GM23338 (cell line): ENCODE measurements around the gene GOSR1. TPM values are rescaled to one million over a fixed set of nuclear protein-coding genes. Genes with fewer than 3 reads are reported as not detected.
"Not testable (repeated sequence)": the region's sequence is repeated elsewhere in the genome, so short reads cannot be mapped to it uniquely, and the experiment has no call there.

Experiments
- ATAC-seq: fragments of 200-7000 bp; cut with Tn5 transposase; 3 replicates; pipeline ENCODE4 v1.9.1; 2020
- DNase-seq: peaks from one replicate; pipeline ENCODE4 v3.0.0-alpha.2; 2015; ENCODE audit warnings: low spot score
- H2AFZ ChIP-seq: fragments of 200-600 bp; sonication (generic); 2 replicates; pipeline ENCODE4 v1.8.0; 2016; ENCODE audit warnings: antibody characterized with exemption, mild to moderate bottlenecking, moderate library complexity
- H3F3A ChIP-seq: fragments of 200-600 bp; sonication (generic); replicated peaks from 2 replicates; pipeline ENCODE4 v1.8.0; 2017; ENCODE audit warnings: antibody characterized with exemption, mixed run types, low read depth
- H3K27ac ChIP-seq: fragments of 200-600 bp; sonication (generic); 2 replicates; pipeline ENCODE4 v1.6.1; 2016; ENCODE audit warnings: low read depth
- H3K27me3 ChIP-seq: fragments of 200-600 bp; sonication (generic); 2 replicates; pipeline ENCODE4 v1.8.0; 2016; ENCODE audit warnings: mild to moderate bottlenecking, mixed run types, moderate library complexity; ENCODE audit not compliant: insufficient read depth
- H3K36me3 ChIP-seq: fragments of 200-600 bp; sonication (generic); 2 replicates; pipeline ENCODE4 v1.8.0; 2016; ENCODE audit warnings: mild to moderate bottlenecking; ENCODE audit not compliant: insufficient read depth
- H3K4me1 ChIP-seq: fragments of 200-600 bp; sonication (generic); 2 replicates; pipeline ENCODE4 v1.8.0; 2016; ENCODE audit warnings: mild to moderate bottlenecking, moderate library complexity; ENCODE audit not compliant: insufficient read depth
- H3K4me2 ChIP-seq: fragments of 200-600 bp; sonication (generic); 2 replicates; pipeline ENCODE4 v1.7.1; 2017; ENCODE audit warnings: mixed run types
- H3K4me3 ChIP-seq: fragments of 200-600 bp; sonication (generic); 2 replicates; pipeline ENCODE4 v1.6.1; 2016; ENCODE audit warnings: mixed run types
- H3K79me2 ChIP-seq: fragments of 200-600 bp; sonication (generic); replicated peaks from 2 replicates; pipeline ENCODE4 v1.8.0; 2017; ENCODE audit warnings: mild to moderate bottlenecking; ENCODE audit not compliant: insufficient read depth
- H3K9me2 ChIP-seq: fragments of 200-600 bp; sonication (generic); 2 replicates; pipeline ENCODE4 v1.8.0; 2017; ENCODE audit not compliant: insufficient read depth
- H4K20me1 ChIP-seq: fragments of 200-600 bp; sonication (generic); replicated peaks from 2 replicates; pipeline ENCODE4 v1.8.0; 2017; ENCODE audit warnings: mild to moderate bottlenecking; ENCODE audit not compliant: insufficient read depth
- H3K27ac Mint-ChIP-seq: 2 replicates; pipeline ENCODE4 v1.8.0; 2020; ENCODE audit warnings: inconsistent platforms, mild to moderate bottlenecking, moderate library complexity, mixed read lengths
- H3K27me3 Mint-ChIP-seq: 3 replicates; pipeline ENCODE4 v1.8.0; 2022; ENCODE audit warnings: low read depth, mild to moderate bottlenecking, moderate library complexity, mixed read lengths, inconsistent platforms; ENCODE audit not compliant: insufficient read depth, poor library complexity
- H3K36me3 Mint-ChIP-seq: 3 replicates; pipeline ENCODE4 v1.8.0; 2021; ENCODE audit warnings: low read depth, mild to moderate bottlenecking, inconsistent platforms, moderate library complexity, mixed read lengths
- H3K4me1 Mint-ChIP-seq: 3 replicates; pipeline ENCODE4 v1.8.0; 2020; ENCODE audit warnings: mild to moderate bottlenecking, inconsistent platforms, mixed read lengths
- H3K4me3 Mint-ChIP-seq: 3 replicates; pipeline ENCODE4 v1.8.0; 2021; ENCODE audit warnings: moderate library complexity, mild to moderate bottlenecking, inconsistent platforms, mixed read lengths
- H3K9me3 Mint-ChIP-seq: 3 replicates; pipeline ENCODE4 v1.8.0; 2020; ENCODE audit warnings: moderate library complexity, mild to moderate bottlenecking, inconsistent platforms, mixed read lengths
- CREB1 ChIP-seq: fragments of 250-450 bp; sonication (Bioruptor Pico); IDR thresholded peaks from 2 replicates; pipeline ENCODE4 v1.5.0; 2020; ENCODE audit warnings: low read depth, mild to moderate bottlenecking, moderate library complexity
- EZH2 ChIP-seq: fragments of 200-600 bp; sonication (generic); IDR thresholded peaks from one replicate; pipeline ENCODE4 v1.8.0; 2017; ENCODE audit warnings: antibody characterized with exemption, mild to moderate bottlenecking, low read depth; ENCODE audit not compliant: unreplicated experiment
- EZH2phosphoT487 ChIP-seq: fragments of 200-600 bp; sonication (generic); IDR thresholded peaks from one replicate; pipeline ENCODE4 v1.8.1; 2018; ENCODE audit warnings: antibody characterized with exemption; ENCODE audit not compliant: unreplicated experiment
- JUNB ChIP-seq: IDR thresholded peaks from one replicate; pipeline ENCODE4 v1.6.1; 2016; ENCODE audit warnings: antibody characterized with exemption; ENCODE audit not compliant: unreplicated experiment
- NANOG ChIP-seq: IDR thresholded peaks from 2 replicates; pipeline ENCODE4 v1.6.1; 2016; ENCODE audit warnings: antibody characterized with exemption, borderline replicate concordance
- POLR2AphosphoS5 ChIP-seq: IDR thresholded peaks from 2 replicates; pipeline ENCODE4 v1.6.1; 2016; ENCODE audit warnings: antibody characterized with exemption, low read depth
- STAT1 ChIP-seq: IDR thresholded peaks from one replicate; pipeline ENCODE4 v1.6.1; 2016; ENCODE audit warnings: antibody characterized with exemption; ENCODE audit not compliant: unreplicated experiment
- ZNF114 ChIP-seq: fragments of 250-450 bp; sonication (Bioruptor Pico); IDR thresholded peaks from 2 replicates; pipeline ENCODE4 v1.5.0; 2020; ENCODE audit warnings: mild to moderate bottlenecking, moderate library complexity
- ZNF331 ChIP-seq: fragments of 250-450 bp; sonication (Bioruptor Pico); IDR thresholded peaks from 2 replicates; pipeline ENCODE4 v1.5.0; 2020; ENCODE audit warnings: low read depth, mild to moderate bottlenecking, moderate library complexity
- polyA plus RNA-seq: library from polyadenylated mRNA; unstranded; fragments of >200 nt; fragmentation: Nextera tagmentation; extraction: Ambion mirVana; gene quantifications from 2 replicates; pipeline ENCODE4 v1.2.1, GENCODE V29; 2016
- total RNA-seq: library from RNA; depleted of rRNA; stranded (reverse); fragments of >200 nt; shearing (Covaris generic); gene quantifications from 2 replicates; pipeline ENCODE4 v1.2.3, GENCODE V29; 2014
- TF ChIP-seq, protein P1 (sequence below): fragments of 250-450 bp; sonication (Bioruptor Pico); IDR thresholded peaks from 2 replicates; pipeline ENCODE4 v1.5.0; 2020; ENCODE audit warnings: mild to moderate bottlenecking, moderate library complexity
- TF ChIP-seq, protein P2 (sequence below), 2 experiments: fragments of 200-600 bp in 1 of 2; sonication (generic) in 1 of 2; conservative IDR thresholded peaks; 2 replicates each; pipeline versions ENCODE4 v1.5.1 to v1.6.1; 2016 to 2017; ENCODE audit warnings: antibody characterized with exemption in 2 of 2, low read depth in 2 of 2, mild to moderate bottlenecking in 2 of 2, moderate library complexity in 1 of 2
- TF ChIP-seq, protein P3 (sequence below): IDR thresholded peaks from 2 replicates; pipeline ENCODE4 v1.6.1; 2016; ENCODE audit warnings: antibody characterized with exemption

The GOSR1 gene
- total and polyA plus RNA-seq, 2 experiments from 2014 or later, result 33.4 to 74.1 TPM

DNA sequence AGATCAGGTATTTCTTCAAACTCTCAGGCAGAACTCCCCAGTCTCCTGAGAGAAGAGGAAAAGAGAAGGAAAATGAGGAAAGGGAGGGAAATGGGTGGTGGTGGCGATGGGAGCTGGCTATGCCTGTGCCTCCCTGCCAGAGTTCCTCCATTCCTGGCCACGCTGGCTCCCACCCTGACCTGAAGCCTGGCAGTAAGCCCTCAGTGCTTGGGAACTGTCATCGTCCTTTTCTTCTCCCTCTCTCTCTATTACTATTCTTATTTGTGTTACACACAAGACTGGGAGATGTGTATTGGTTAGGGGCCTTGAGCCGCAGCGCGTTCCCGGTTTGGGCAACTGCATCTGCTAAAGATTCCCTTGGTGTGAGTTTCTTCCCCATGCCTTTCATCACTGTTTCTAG is 44.6 kb downstream of the GOSR1 start (continued):
- TF ChIP-seq CREB1 (CRISPR knock-in tag) (no peak), POLR2AphosphoS5 (no peak), ZNF331 (CRISPR knock-in tag) (no peak)

DNA sequence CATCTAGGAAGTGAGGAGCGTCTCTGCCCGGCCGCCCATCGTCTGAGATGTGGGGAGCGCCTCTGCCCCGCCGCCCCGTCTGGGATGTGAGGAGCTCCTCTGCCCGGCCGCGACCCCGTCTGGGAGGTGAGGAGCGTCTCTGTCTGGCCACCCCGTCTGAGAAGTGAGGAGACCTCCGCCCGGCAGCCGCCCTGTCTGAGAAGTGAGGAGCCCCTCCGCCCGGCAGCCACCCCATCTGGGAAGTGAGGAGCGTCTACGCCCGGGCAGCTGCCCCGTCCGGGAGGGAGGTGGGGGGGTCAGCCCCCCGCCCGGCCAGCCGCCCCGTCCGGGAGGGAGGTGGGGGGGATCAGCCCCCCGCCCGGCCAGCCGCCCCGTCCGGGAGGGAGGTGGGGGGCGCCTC is 46.0 kb downstream of the GOSR1 start:
- not testable (repeated sequence) for H4K20me1 ChIP-seq, H3K4me3 Mint-ChIP-seq, H3K27ac Mint-ChIP-seq, H3K4me2 ChIP-seq, H2AFZ ChIP-seq, ATAC-seq, H3K27me3 Mint-ChIP-seq, H3K27ac ChIP-seq, H3K4me1 Mint-ChIP-seq, DNase-seq, H3K27me3 ChIP-seq, H3F3A ChIP-seq, H3K4me3 ChIP-seq, H3K79me2 ChIP-seq, H3K4me1 ChIP-seq, H3K9me2 ChIP-seq
- Mint-ChIP-seq H3K9me3 (peaks cover 19% of the 10 kb centered on the region), H3K36me3 (peaks cover 49% of the 10 kb centered on the region)
- peaks cover 31% of the 10 kb centered on the region for H3K36me3 ChIP-seq

DNA sequence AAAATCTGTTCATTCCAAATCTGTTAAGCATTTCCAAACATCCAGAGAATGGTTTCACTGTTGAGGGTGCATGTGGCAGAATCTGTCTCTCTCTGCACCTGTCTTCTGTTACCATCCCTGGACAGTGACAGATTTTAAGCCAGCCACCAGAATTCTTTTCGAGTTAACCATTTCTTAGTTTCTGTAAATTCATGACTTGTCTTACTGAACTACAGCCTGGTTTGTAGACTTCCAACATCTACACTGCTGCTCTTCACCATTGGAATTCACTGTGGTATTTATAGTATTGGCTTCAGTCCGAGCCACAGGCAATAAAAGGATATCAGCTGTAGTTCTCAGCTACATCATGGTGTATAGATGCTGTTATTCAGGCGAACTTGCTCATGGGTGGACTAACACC is 47.6 kb downstream of the GOSR1 start:
- Histone ChIP-seq H3K27me3 (no peaks in the 10 kb centered on the region), H3K4me1 (no peaks in the 10 kb centered on the region), H3F3A (no peaks in the 10 kb centered on the region), H3K4me2 (no peak overlapping the region), H4K20me1 (peaks cover 6% of the 10 kb centered on the region; the same call in 1 of the 2 replicates), H3K4me3 (no peak overlapping the region), H2AFZ (no peak overlapping the region), H3K27ac (no peak overlapping the region), H3K79me2 (no peaks in the 10 kb centered on the region), H3K36me3 (peaks cover 29% of the 10 kb centered on the region), H3K9me2 (no peaks in the 10 kb centered on the region)
- peaks cover 7% of the 10 kb centered on the region for H3K27me3 Mint-ChIP-seq
- no peak overlapping the region for H3K4me3 Mint-ChIP-seq
- H3K36me3 Mint-ChIP-seq, result peaks cover 45% of the 10 kb centered on the region
- H3K27ac Mint-ChIP-seq, result no peak overlapping the region
- ATAC-seq, result no peak
- peaks cover 19% of the 10 kb centered on the region for H3K9me3 Mint-ChIP-seq
- DNase-seq, result no peak
- no peaks in the 10 kb centered on the region for H3K4me1 Mint-ChIP-seq
- TF ChIP-seq CREB1 (CRISPR knock-in tag), result no peak
- TF ChIP-seq, protein P1, sequence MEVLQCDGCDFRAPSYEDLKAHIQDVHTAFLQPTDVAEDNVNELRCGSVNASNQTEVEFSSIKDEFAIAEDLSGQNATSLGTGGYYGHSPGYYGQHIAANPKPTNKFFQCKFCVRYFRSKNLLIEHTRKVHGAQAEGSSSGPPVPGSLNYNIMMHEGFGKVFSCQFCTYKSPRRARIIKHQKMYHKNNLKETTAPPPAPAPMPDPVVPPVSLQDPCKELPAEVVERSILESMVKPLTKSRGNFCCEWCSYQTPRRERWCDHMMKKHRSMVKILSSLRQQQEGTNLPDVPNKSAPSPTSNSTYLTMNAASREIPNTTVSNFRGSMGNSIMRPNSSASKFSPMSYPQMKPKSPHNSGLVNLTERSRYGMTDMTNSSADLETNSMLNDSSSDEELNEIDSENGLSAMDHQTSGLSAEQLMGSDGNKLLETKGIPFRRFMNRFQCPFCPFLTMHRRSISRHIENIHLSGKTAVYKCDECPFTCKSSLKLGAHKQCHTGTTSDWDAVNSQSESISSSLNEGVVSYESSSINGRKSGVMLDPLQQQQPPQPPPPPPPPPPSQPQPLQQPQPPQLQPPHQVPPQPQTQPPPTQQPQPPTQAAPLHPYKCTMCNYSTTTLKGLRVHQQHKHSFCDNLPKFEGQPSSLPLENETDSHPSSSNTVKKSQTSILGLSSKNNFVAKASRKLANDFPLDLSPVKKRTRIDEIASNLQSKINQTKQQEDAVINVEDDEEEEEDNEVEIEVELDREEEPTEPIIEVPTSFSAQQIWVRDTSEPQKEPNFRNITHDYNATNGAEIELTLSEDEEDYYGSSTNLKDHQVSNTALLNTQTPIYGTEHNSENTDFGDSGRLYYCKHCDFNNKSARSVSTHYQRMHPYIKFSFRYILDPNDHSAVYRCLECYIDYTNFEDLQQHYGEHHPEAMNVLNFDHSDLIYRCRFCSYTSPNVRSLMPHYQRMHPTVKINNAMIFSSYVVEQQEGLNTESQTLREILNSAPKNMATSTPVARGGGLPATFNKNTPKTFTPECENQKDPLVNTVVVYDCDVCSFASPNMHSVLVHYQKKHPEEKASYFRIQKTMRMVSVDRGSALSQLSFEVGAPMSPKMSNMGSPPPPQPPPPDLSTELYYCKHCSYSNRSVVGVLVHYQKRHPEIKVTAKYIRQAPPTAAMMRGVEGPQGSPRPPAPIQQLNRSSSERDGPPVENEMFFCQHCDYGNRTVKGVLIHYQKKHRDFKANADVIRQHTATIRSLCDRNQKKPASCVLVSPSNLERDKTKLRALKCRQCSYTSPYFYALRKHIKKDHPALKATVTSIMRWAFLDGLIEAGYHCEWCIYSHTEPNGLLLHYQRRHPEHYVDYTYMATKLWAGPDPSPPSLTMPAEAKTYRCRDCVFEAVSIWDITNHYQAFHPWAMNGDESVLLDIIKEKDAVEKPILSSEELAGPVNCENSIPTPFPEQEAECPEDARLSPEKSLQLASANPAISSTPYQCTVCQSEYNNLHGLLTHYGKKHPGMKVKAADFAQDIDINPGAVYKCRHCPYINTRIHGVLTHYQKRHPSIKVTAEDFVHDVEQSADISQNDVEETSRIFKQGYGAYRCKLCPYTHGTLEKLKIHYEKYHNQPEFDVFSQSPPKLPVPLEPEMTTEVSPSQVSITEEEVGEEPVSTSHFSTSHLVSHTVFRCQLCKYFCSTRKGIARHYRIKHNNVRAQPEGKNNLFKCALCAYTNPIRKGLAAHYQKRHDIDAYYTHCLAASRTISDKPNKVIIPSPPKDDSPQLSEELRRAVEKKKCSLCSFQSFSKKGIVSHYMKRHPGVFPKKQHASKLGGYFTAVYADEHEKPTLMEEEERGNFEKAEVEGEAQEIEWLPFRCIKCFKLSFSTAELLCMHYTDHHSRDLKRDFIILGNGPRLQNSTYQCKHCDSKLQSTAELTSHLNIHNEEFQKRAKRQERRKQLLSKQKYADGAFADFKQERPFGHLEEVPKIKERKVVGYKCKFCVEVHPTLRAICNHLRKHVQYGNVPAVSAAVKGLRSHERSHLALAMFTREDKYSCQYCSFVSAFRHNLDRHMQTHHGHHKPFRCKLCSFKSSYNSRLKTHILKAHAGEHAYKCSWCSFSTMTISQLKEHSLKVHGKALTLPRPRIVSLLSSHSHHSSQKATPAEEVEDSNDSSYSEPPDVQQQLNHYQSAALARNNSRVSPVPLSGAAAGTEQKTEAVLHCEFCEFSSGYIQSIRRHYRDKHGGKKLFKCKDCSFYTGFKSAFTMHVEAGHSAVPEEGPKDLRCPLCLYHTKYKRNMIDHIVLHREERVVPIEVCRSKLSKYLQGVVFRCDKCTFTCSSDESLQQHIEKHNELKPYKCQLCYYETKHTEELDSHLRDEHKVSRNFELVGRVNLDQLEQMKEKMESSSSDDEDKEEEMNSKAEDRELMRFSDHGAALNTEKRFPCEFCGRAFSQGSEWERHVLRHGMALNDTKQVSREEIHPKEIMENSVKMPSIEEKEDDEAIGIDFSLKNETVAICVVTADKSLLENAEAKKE, result no peak
- TF ChIP-seq POLR2AphosphoS5, result no peak
- no peak for TF ChIP-seq NANOG
- TF ChIP-seq EZH2phosphoT487, result no peak
- TF ChIP-seq ZNF114 (CRISPR knock-in tag), result no peak
- no peak for TF ChIP-seq EZH2
- TF ChIP-seq ZNF331 (CRISPR knock-in tag), result no peak
- TF ChIP-seq STAT1, result no peak
- TF ChIP-seq, protein P2, sequence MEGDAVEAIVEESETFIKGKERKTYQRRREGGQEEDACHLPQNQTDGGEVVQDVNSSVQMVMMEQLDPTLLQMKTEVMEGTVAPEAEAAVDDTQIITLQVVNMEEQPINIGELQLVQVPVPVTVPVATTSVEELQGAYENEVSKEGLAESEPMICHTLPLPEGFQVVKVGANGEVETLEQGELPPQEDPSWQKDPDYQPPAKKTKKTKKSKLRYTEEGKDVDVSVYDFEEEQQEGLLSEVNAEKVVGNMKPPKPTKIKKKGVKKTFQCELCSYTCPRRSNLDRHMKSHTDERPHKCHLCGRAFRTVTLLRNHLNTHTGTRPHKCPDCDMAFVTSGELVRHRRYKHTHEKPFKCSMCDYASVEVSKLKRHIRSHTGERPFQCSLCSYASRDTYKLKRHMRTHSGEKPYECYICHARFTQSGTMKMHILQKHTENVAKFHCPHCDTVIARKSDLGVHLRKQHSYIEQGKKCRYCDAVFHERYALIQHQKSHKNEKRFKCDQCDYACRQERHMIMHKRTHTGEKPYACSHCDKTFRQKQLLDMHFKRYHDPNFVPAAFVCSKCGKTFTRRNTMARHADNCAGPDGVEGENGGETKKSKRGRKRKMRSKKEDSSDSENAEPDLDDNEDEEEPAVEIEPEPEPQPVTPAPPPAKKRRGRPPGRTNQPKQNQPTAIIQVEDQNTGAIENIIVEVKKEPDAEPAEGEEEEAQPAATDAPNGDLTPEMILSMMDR (conservative IDR thresholded peaks at IDR 0.05; ENCODE audit: low read depth in 2 of 2), result no peak
- TF ChIP-seq, protein P3, sequence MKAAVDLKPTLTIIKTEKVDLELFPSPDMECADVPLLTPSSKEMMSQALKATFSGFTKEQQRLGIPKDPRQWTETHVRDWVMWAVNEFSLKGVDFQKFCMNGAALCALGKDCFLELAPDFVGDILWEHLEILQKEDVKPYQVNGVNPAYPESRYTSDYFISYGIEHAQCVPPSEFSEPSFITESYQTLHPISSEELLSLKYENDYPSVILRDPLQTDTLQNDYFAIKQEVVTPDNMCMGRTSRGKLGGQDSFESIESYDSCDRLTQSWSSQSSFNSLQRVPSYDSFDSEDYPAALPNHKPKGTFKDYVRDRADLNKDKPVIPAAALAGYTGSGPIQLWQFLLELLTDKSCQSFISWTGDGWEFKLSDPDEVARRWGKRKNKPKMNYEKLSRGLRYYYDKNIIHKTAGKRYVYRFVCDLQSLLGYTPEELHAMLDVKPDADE, result no peak
- TF ChIP-seq JUNB, result no peak
